SK-N-SH treated with all-trans-retinoic acid at 6 μM for 48 hours (cell line): Measurements from ENCODE around the gene LARGE1.

Experiments
- ATAC-seq: fragments of 200-7000 bp; cut with Tn5 transposase; 3 replicates; pipeline ENCODE4 v1.9.1; 2020; ENCODE audit warnings: mild to moderate bottlenecking, moderate library complexity
- ARNTL ChIP-seq: fragments of 450-650 bp; formaldehyde crosslinking; IDR thresholded peaks from 2 replicates; pipeline ENCODE4 v1.5.0; 2020; ENCODE audit warnings: low read depth, mild to moderate bottlenecking, moderate library complexity, borderline replicate concordance
- BACH2 ChIP-seq: fragments of 250-450 bp; sonication (Bioruptor Pico); IDR thresholded peaks from 2 replicates; pipeline ENCODE4 v1.9.0; 2021; ENCODE audit warnings: mild to moderate bottlenecking, borderline replicate concordance
- CSDC2 ChIP-seq: fragments of 250-450 bp; sonication (Bioruptor Pico); IDR thresholded peaks from 2 replicates; pipeline ENCODE4 v1.5.0; 2020; ENCODE audit warnings: mild to moderate bottlenecking, moderate library complexity
- ESRRG ChIP-seq: fragments of 250-450 bp; sonication (Bioruptor Pico); IDR thresholded peaks from 2 replicates; pipeline ENCODE4 v1.6.1; 2021; ENCODE audit warnings: mild to moderate bottlenecking
- ISL1 ChIP-seq: fragments of 250-450 bp; sonication (Bioruptor Pico); IDR thresholded peaks from 2 replicates; pipeline ENCODE4 v2.1.2; 2022; ENCODE audit warnings: mild to moderate bottlenecking, moderate library complexity
- OSR1 ChIP-seq: fragments of 250-450 bp; sonication (Bioruptor Pico); IDR thresholded peaks from 2 replicates; pipeline ENCODE4 v1.8.0; 2022; ENCODE audit warnings: moderate library complexity, mild to moderate bottlenecking, inconsistent platforms
- PATZ1 ChIP-seq: fragments of 250-450 bp; sonication (Bioruptor Pico); IDR thresholded peaks from 2 replicates; pipeline ENCODE4 v1.8.0; 2020; ENCODE audit warnings: mild to moderate bottlenecking, moderate library complexity, borderline replicate concordance
- RARB ChIP-seq: fragments of 250-450 bp; sonication (Bioruptor Pico); IDR thresholded peaks from 2 replicates; pipeline ENCODE4 v1.8.0; 2021; ENCODE audit warnings: mild to moderate bottlenecking, moderate library complexity
- SNAI2 ChIP-seq: fragments of 250-450 bp; sonication (Bioruptor Pico); IDR thresholded peaks from 2 replicates; pipeline ENCODE4 v1.5.0; 2020; ENCODE audit warnings: mild to moderate bottlenecking, moderate library complexity
- TOX ChIP-seq: fragments of 250-450 bp; sonication (Bioruptor Pico); IDR thresholded peaks from 2 replicates; pipeline ENCODE4 v1.8.0; 2021; ENCODE audit warnings: mild to moderate bottlenecking, moderate library complexity, borderline replicate concordance
- ZC3H10 ChIP-seq: fragments of 250-450 bp; sonication (Bioruptor Pico); IDR thresholded peaks from 2 replicates; pipeline ENCODE4 v1.5.1; 2021; ENCODE audit warnings: mild to moderate bottlenecking, moderate library complexity
- ZFP3 ChIP-seq: fragments of 250-450 bp; sonication (Bioruptor Pico); IDR thresholded peaks from 2 replicates; pipeline ENCODE4 v1.5.0; 2020; ENCODE audit warnings: mild to moderate bottlenecking, moderate library complexity
- ZFP30 ChIP-seq: fragments of 450-650 bp; formaldehyde crosslinking; IDR thresholded peaks from 2 replicates; pipeline ENCODE4 v1.5.0; 2022; ENCODE audit warnings: mild to moderate bottlenecking, moderate library complexity
- ZNF8 ChIP-seq: fragments of 450-650 bp; formaldehyde crosslinking; IDR thresholded peaks from 2 replicates; pipeline ENCODE4 v1.5.0; 2020; ENCODE audit warnings: mild to moderate bottlenecking, moderate library complexity
- TF ChIP-seq, protein P1 (sequence below): fragments of 250-450 bp; sonication (Bioruptor Pico); IDR thresholded peaks from 2 replicates; pipeline ENCODE4 v1.5.0; 2020; ENCODE audit warnings: mild to moderate bottlenecking, moderate library complexity
- TF ChIP-seq, protein P2 (sequence below): fragments of 250-450 bp; sonication (Bioruptor Pico); IDR thresholded peaks from 2 replicates; pipeline ENCODE4 v1.5.1; 2020; ENCODE audit warnings: low read depth, mild to moderate bottlenecking, moderate library complexity
- TF ChIP-seq, protein P3 (sequence below): fragments of 250-450 bp; sonication (Bioruptor Pico); IDR thresholded peaks from 2 replicates; pipeline ENCODE4 v1.8.0; 2021; ENCODE audit warnings: low read depth, mild to moderate bottlenecking, moderate library complexity, borderline replicate concordance

Gene LARGE1

DNA sequence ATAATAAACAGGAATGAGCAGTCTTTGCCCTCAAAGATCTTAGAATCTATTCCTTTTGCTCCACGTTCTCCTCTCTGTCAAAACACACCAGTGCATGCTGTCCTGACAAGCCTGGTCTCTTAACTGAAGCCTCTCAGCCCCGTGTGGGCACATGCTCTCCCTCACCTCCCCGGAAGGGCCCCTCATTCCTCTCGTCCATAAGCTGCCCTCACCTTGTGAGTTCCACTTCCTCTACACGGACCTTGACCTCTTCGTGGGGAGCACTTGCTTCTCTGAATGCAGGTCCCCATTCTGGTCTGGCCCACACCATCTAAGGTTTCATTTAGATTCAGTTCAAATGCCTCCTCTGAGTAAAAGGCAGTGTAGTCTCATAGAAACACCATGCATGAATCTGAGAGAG, 449.8 kb downstream of the LARGE1 start (continued):
- TF ChIP-seq, protein P1, sequence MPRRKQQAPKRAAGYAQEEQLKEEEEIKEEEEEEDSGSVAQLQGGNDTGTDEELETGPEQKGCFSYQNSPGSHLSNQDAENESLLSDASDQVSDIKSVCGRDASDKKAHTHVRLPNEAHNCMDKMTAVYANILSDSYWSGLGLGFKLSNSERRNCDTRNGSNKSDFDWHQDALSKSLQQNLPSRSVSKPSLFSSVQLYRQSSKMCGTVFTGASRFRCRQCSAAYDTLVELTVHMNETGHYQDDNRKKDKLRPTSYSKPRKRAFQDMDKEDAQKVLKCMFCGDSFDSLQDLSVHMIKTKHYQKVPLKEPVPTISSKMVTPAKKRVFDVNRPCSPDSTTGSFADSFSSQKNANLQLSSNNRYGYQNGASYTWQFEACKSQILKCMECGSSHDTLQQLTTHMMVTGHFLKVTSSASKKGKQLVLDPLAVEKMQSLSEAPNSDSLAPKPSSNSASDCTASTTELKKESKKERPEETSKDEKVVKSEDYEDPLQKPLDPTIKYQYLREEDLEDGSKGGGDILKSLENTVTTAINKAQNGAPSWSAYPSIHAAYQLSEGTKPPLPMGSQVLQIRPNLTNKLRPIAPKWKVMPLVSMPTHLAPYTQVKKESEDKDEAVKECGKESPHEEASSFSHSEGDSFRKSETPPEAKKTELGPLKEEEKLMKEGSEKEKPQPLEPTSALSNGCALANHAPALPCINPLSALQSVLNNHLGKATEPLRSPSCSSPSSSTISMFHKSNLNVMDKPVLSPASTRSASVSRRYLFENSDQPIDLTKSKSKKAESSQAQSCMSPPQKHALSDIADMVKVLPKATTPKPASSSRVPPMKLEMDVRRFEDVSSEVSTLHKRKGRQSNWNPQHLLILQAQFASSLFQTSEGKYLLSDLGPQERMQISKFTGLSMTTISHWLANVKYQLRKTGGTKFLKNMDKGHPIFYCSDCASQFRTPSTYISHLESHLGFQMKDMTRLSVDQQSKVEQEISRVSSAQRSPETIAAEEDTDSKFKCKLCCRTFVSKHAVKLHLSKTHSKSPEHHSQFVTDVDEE = no peak
- TF ChIP-seq ZFP3 (CRISPR knock-in tag) (no peak), OSR1 (CRISPR knock-in tag) (no peak), PATZ1 (CRISPR knock-in tag) (no peak), ZC3H10 (CRISPR knock-in tag) (no peak), RARB (CRISPR knock-in tag) (no peak)

DNA sequence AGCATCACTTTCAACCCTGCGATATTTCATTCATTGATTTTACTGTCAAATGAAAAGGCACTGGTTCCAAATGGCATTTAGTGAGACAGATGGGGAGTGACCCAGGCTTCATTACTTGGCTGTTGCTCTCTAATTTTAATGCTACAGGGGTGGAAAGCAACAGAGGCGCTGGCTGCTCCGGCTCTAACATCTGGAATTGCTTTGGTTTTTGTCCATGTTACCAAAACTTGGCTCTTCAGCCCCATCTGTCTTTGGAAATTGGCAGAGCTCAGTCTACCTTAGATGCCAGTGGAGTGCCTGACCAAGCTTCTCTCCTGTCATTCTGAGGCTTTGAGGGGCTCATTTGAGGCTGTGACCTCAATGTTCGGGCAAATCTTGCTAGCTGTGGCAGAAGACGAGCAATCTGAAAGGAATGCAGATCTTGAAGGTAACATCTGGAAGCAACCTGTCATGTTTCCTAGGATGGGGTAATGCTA, 452.6 kb downstream of the LARGE1 start:
- TF ChIP-seq SNAI2 (CRISPR knock-in tag) (no peak), TOX (CRISPR knock-in tag) (no peak), RARB (CRISPR knock-in tag) (no peak), ZFP3 (CRISPR knock-in tag) (no peak), ESRRG (no peak), PATZ1 (CRISPR knock-in tag) (no peak), CSDC2 (no peak)
- TF ChIP-seq, protein P2, sequence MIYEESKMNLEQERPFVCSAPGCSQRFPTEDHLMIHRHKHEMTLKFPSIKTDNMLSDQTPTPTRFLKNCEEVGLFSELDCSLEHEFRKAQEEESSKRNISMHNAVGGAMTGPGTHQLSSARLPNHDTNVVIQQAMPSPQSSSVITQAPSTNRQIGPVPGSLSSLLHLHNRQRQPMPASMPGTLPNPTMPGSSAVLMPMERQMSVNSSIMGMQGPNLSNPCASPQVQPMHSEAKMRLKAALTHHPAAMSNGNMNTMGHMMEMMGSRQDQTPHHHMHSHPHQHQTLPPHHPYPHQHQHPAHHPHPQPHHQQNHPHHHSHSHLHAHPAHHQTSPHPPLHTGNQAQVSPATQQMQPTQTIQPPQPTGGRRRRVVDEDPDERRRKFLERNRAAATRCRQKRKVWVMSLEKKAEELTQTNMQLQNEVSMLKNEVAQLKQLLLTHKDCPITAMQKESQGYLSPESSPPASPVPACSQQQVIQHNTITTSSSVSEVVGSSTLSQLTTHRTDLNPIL (CRISPR knock-in tag) = no peak

DNA sequence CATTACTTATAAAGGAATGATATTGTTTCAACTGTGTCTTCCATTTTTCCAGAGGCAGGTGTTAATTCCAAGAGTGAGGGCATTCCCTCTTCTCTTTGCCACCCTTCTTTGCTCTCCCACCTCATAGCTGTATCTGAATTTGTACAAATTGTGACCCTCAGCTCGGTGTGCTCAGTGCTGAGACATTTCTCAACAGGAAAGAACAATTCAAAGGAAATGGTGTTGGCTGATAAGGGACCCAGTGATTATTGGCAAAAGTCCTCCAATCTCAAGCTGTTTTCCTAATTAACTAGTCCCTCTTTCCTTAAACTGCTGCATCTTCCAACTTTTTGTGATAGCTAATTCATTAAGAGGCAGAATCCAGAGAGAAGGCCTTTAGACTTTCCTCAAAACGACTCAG, 453.2 kb downstream of the LARGE1 start:
- TF ChIP-seq, protein P3, sequence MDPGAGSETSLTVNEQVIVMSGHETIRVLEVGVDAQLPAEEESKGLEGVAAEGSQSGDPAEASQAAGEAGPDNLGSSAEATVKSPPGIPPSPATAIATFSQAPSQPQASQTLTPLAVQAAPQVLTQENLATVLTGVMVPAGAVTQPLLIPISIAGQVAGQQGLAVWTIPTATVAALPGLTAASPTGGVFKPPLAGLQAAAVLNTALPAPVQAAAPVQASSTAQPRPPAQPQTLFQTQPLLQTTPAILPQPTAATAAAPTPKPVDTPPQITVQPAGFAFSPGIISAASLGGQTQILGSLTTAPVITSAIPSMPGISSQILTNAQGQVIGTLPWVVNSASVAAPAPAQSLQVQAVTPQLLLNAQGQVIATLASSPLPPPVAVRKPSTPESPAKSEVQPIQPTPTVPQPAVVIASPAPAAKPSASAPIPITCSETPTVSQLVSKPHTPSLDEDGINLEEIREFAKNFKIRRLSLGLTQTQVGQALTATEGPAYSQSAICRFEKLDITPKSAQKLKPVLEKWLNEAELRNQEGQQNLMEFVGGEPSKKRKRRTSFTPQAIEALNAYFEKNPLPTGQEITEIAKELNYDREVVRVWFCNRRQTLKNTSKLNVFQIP = no peak
- TF ChIP-seq RARB (CRISPR knock-in tag) (no peak), ZC3H10 (CRISPR knock-in tag) (no peak), ZFP3 (CRISPR knock-in tag) (no peak), ZFP30 (CRISPR knock-in tag) (no peak), BACH2 (CRISPR knock-in tag) (no peak), OSR1 (CRISPR knock-in tag) (no peak), ISL1 (CRISPR knock-in tag) (no peak), ESRRG (no peak), TOX (CRISPR knock-in tag) (no peak), ZNF8 (CRISPR knock-in tag) (no peak), ARNTL (CRISPR knock-in tag) (no peak)
- TF ChIP-seq, protein P1 = no peak
- no peak for ATAC-seq

More for the DNA sequence above, 452.6 kb downstream of the LARGE1 start:
- ATAC-seq = no peak
